Panc1 (cell line): ENCODE measurements around the gene CABLES2. TPM values are rescaled to one million over a fixed set of nuclear protein-coding genes. Genes with fewer than 3 reads are reported as not detected.
A peak's percentile ranks its signal among the peaks of the same experiment; 100 is the strongest.

Experiments
- ATAC-seq: fragments of 200-7000 bp; cut with Tn5 transposase; 2 replicates; pipeline ENCODE4 v1.9.1; 2020; ENCODE audit warnings: mild to moderate bottlenecking, moderate library complexity
- BruUV-seq: library from RNA; stranded (reverse); fragments of 400-500 nt; replicated peaks from 2 replicates; lab custom pipeline; 2021; lab: Mats Ljungman, UMichigan
- CTCF ChIA-PET: fragments of 300-600 bp; sonication (Branson Sonifier 250); formaldehyde crosslinking; loops from one replicate; lab custom pipeline; 2022; ENCODE audit warnings: antibody characterized with exemption; lab: Charles Lee
- POLR2A ChIA-PET: fragments of 300-600 bp; sonication (Branson Sonifier 250); formaldehyde crosslinking; loops from one replicate; lab custom pipeline; 2022; ENCODE audit warnings: antibody characterized with exemption; lab: Charles Lee
- DNase-seq: peaks from one replicate; pipeline ENCODE4 v3.0.0-alpha.2; 2010; ENCODE audit warnings: low read depth, low spot score
- H3K27ac ChIP-seq: 2 replicates; pipeline ENCODE4 v1.5.1; 2011; ENCODE audit warnings: mild to moderate bottlenecking, low read length, inconsistent platforms
- H3K27me3 ChIP-seq: fragments of 200-500 bp; sonication (Bioruptor generic); 2 replicates; pipeline ENCODE4 v1.6.0; 2014; ENCODE audit warnings: low read length, inconsistent platforms; ENCODE audit not compliant: control insufficient read depth, insufficient read depth
- H3K36me3 ChIP-seq: fragments of 200-500 bp; sonication (Bioruptor generic); 2 replicates; pipeline ENCODE4 v1.5.1; 2014; ENCODE audit warnings: inconsistent platforms, mild to moderate bottlenecking, low read length, moderate library complexity; ENCODE audit not compliant: control insufficient read depth, insufficient read depth
- H3K4me1 ChIP-seq: 2 replicates; pipeline ENCODE4 v1.5.1; 2011; ENCODE audit warnings: inconsistent platforms, mild to moderate bottlenecking, low read length, moderate library complexity; ENCODE audit not compliant: control insufficient read depth, insufficient read depth
- H3K4me3 ChIP-seq, 2 experiments: 2 replicates each; pipeline ENCODE4 v1.5.1; 2011 to 2012; ENCODE audit warnings: low read depth in 2 of 2, low read length in 2 of 2, mild to moderate bottlenecking in 2 of 2, inconsistent platforms in 1 of 2, moderate library complexity in 1 of 2
- H3K9me3 ChIP-seq: fragments of 200-500 bp; sonication (Bioruptor generic); 2 replicates; pipeline ENCODE4 v1.5.1; 2014; ENCODE audit warnings: low read depth, mild to moderate bottlenecking, inconsistent platforms, low read length, moderate library complexity; ENCODE audit not compliant: control insufficient read depth, insufficient read depth
- POLR2AphosphoS5 ChIP-seq: IDR thresholded peaks from 2 replicates; pipeline ENCODE4 v1.6.1; 2012; ENCODE audit warnings: mild to moderate bottlenecking, low read depth, low read length, moderate library complexity
- SIN3A ChIP-seq: IDR thresholded peaks from 2 replicates; pipeline ENCODE4 v1.6.1; 2012; ENCODE audit warnings: low read depth, mild to moderate bottlenecking, low read length, moderate library complexity, borderline replicate concordance; ENCODE audit not compliant: insufficient read depth
- TCF7L2 ChIP-seq: IDR thresholded peaks from 2 replicates; pipeline ENCODE4 v1.6.1; 2011; ENCODE audit warnings: mild to moderate bottlenecking, low read depth, low read length, inconsistent platforms
- in situ Hi-C: cut with HindIII; loops from 2 replicates; pipeline ENCODE4 v1.10.0; 2016; ENCODE audit warnings: low sequenced_read_pairs, low pct_unique_long_range_greater_than_20kb
- intact Hi-C: fragments of 100-400 bp; cut with micrococcal nuclease; formaldehyde crosslinking; loops from one replicate; pipeline ENCODE4 v1.10.0; 2022; ENCODE audit not compliant: unreplicated experiment
- total RNA-seq: library from RNA; stranded (reverse); gene quantifications from one replicate; pipeline ENCODE4 v1.2.1, GENCODE V29; 2021; ENCODE audit not compliant: unreplicated experiment
- TF ChIP-seq, protein P1 (sequence below), 2 experiments: IDR thresholded peaks; 2 replicates each; pipeline ENCODE4 v1.6.1; 2011 to 2012; ENCODE audit warnings: low read depth in 2 of 2, control low read depth in 1 of 2, low read length in 1 of 2, mild to moderate bottlenecking in 1 of 2, moderate library complexity in 1 of 2; ENCODE audit not compliant: insufficient read depth in 1 of 2
- TF ChIP-seq, protein P2 (sequence below): fragments of 450-650 bp; IDR thresholded peaks from 2 replicates; pipeline ENCODE4 v1.5.1; 2017; ENCODE audit warnings: mild to moderate bottlenecking

Gene CABLES2
- total RNA-seq, 1 experiment from 2014 or later, result 9.8 TPM

DNA sequence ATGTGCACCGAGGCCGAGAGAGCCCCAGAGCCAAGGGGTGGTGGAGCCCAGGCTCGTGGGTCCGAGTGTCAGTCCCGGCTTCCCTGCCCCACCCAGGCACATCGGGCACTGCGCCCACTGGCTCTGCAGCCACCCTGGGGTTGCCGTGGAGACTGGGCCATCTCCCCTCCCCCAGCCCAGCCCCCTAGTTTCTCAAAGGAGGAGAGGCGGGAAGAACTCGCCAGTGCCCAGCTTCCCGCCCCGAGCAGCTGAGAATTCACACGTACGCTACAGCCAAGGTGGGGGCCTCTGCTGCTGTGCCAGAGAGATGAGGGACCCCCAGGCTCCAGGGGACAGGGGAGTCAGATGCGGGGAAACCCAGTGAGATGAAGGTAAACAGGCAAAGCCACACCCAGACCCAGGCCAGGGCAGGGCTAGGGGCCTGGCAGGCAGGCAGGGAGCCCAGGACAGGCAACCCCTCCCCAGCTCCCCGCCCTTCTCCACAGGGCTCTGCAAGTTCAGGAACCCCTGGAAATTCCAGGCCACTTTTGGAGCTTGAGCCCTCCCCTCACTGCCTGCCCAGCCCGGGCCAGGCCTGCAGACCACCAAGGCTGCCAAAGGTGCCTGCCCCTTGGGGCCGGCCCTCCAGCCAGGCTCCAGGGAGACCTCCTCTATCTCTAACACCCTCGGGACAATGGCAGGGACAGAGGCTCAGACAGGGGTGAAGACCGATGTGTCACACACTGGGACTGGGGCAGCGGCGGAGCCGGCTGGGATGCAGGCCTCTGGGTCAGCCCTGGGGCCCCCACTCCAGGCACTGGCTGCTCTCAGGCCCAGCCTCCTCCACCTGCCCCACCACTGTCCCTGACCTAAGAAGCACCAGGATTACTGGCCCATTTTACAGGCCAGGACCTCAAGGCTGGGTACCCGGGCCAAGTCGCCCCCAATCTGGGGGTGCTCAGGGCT lies 46.0 kb downstream of the CABLES2 start:
- H3K27ac ChIP-seq, result peak overlapping the region; percentile 88
- H3K4me3 ChIP-seq, result peak overlapping the region in 1 of 2 experiments; percentile 8; a peak in 1 of 4 replicates
- no peaks in the 10 kb centered on the region for H3K36me3 ChIP-seq
- intact Hi-C loops, result no loop called here
- in situ Hi-C loops, result no loop called here
- ATAC-seq (peak; percentile 37), DNase-seq (no peak)
- TF ChIP-seq, protein P1, sequence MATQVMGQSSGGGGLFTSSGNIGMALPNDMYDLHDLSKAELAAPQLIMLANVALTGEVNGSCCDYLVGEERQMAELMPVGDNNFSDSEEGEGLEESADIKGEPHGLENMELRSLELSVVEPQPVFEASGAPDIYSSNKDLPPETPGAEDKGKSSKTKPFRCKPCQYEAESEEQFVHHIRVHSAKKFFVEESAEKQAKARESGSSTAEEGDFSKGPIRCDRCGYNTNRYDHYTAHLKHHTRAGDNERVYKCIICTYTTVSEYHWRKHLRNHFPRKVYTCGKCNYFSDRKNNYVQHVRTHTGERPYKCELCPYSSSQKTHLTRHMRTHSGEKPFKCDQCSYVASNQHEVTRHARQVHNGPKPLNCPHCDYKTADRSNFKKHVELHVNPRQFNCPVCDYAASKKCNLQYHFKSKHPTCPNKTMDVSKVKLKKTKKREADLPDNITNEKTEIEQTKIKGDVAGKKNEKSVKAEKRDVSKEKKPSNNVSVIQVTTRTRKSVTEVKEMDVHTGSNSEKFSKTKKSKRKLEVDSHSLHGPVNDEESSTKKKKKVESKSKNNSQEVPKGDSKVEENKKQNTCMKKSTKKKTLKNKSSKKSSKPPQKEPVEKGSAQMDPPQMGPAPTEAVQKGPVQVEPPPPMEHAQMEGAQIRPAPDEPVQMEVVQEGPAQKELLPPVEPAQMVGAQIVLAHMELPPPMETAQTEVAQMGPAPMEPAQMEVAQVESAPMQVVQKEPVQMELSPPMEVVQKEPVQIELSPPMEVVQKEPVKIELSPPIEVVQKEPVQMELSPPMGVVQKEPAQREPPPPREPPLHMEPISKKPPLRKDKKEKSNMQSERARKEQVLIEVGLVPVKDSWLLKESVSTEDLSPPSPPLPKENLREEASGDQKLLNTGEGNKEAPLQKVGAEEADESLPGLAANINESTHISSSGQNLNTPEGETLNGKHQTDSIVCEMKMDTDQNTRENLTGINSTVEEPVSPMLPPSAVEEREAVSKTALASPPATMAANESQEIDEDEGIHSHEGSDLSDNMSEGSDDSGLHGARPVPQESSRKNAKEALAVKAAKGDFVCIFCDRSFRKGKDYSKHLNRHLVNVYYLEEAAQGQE (IDR thresholded peaks at IDR 0.05; ENCODE audit: insufficient read depth in 1 of 2, low read depth in 2 of 2, low read length in 1 of 2), result no peak
- TF ChIP-seq, protein P2, sequence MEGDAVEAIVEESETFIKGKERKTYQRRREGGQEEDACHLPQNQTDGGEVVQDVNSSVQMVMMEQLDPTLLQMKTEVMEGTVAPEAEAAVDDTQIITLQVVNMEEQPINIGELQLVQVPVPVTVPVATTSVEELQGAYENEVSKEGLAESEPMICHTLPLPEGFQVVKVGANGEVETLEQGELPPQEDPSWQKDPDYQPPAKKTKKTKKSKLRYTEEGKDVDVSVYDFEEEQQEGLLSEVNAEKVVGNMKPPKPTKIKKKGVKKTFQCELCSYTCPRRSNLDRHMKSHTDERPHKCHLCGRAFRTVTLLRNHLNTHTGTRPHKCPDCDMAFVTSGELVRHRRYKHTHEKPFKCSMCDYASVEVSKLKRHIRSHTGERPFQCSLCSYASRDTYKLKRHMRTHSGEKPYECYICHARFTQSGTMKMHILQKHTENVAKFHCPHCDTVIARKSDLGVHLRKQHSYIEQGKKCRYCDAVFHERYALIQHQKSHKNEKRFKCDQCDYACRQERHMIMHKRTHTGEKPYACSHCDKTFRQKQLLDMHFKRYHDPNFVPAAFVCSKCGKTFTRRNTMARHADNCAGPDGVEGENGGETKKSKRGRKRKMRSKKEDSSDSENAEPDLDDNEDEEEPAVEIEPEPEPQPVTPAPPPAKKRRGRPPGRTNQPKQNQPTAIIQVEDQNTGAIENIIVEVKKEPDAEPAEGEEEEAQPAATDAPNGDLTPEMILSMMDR, result no peak
- TF ChIP-seq POLR2AphosphoS5 (no peak), TCF7L2 (no peak), SIN3A (peak; percentile 85; the same call in 1 of the 2 replicates)
- ChIA-PET CTCF (interaction anchor here (0.5 to 0.6 kb wide), 2 partner anchors 22 to 23 kb away, joined by 3 to 4 read pairs; no protein-coding TSS in a partner anchor), POLR2A (interaction anchor here (0.6 kb wide), 2 partner anchors 9 to 55 kb away, joined by 4 to 5 read pairs; no protein-coding TSS in a partner anchor)
- no peaks in the 10 kb centered on the region for H3K27me3 ChIP-seq
- BruUV-seq, result no TSS peak
- no peaks in the 10 kb centered on the region for H3K9me3 ChIP-seq
- H3K4me1 ChIP-seq, result peaks cover 84% of the 10 kb centered on the region

DNA sequence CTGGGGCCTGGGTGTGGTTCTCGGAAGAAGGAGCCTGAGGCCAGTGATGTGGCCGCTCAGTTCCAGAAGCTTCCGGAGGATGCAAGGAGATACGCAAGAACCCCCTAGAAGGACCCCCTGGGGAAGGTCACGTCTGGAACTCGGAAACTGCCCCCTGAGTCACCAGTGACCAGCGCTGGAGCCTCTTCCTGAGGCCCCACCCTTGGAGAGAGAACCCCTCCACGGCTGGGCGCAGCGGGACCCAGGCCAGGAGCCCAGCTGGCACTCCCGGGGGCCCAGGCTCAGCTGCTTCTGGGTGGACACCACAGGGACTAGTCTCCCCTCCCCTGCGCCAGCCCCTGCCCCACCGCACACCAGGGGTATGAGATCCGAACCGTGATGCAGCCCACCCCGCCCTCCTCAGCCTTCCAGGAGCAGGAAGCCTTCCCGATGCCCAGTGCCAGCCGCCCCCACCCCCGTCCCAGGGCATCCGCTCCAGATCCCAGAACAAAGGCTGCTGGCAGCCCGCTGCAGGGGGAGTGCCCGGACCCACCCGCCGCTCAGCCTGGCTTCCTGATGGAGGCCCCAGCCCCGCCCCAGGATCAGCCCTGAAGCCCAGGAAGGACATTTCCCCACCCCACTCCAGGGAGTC lies 47.5 kb downstream of the CABLES2 start:
- TF ChIP-seq SIN3A (no peak), TCF7L2 (no peak), POLR2AphosphoS5 (no peak; the same call in 1 of the 2 replicates)
- TF ChIP-seq, protein P1 (IDR thresholded peaks at IDR 0.05; ENCODE audit: insufficient read depth in 1 of 2, low read depth in 2 of 2, low read length in 1 of 2), result no peak
- TF ChIP-seq, protein P2, result no peak
- peak; percentile 77 for DNase-seq
- CTCF ChIA-PET, result no interaction called here
- Histone ChIP-seq H3K27me3 (no peaks in the 10 kb centered on the region), H3K9me3 (no peaks in the 10 kb centered on the region), H3K4me1 (peaks cover 92% of the 10 kb centered on the region), H3K36me3 (no peaks in the 10 kb centered on the region), H3K4me3 (peak overlapping the region in 1 of 2 experiments; percentile 23; a peak in 1 of 4 replicates), H3K27ac (peak overlapping the region; percentile 93)
- no TSS peak for BruUV-seq
- ATAC-seq, result peak; percentile 2; the same call in 1 of the 2 replicates
- in situ Hi-C loops, result no loop called here
- POLR2A ChIA-PET, result interaction anchor here (0.8 kb wide), 1 partner anchor 19 kb away, joined by 4 read pairs; no protein-coding TSS in a partner anchor
- intact Hi-C loops, result no loop called here
